ENCODE data around the gene GOLGA1.

DNA sequence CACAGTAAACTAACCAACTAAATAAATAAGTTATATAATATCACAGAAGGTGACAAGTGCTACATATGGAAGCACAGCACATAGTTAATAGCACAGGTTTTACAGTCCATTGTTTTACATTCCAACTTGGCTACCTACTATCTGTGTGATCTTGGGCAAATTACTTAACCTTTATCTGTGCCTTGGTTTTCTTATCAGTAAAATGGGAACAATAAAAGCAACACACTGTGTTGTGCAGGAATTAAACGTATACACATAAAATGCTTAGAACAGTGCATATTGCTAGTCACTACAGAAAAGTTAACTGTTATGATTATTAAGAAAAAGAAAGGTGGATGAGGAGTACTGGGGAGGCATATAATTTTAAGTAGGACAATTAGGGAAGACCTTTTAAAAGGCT lies 42.8 kb upstream of the GOLGA1 start:
- TF ChIP-seq TAF1 (IDR thresholded peaks at IDR 0.05; ENCODE audit: borderline replicate concordance, insufficient read depth, low read length) (no peak), POLR2AphosphoS5 (IDR thresholded peaks at IDR 0.05; ENCODE audit: low read depth, low read length) (no peak)
